ENCODE results near the gene STRA6. TPM values are rescaled to one million over a fixed set of nuclear protein-coding genes. Genes with fewer than 3 reads are reported as not detected.

The STRA6 gene
- total RNA-seq, 1 experiment from 2014 or later = 0.84 TPM

GRCh38 chr15:74159773-74160172 is 42.8 kb downstream of the STRA6 start:
- H3K9me3 ChIP-seq (ENCODE audit: low read depth, low read length, poor library complexity, severe bottlenecking) = no peaks in the 10 kb centered on the region
- TF ChIP-seq CTCF (conservative IDR thresholded peaks at IDR 0.05; ENCODE audit: low read depth, low read length) (no peak), EZH2 (IDR thresholded peaks at IDR 0.05; ENCODE audit: borderline replicate concordance, low read depth, low read length, poor library complexity, severe bottlenecking) (no peak)
- H3K27me3 ChIP-seq (replicated peaks; ENCODE audit: insufficient read depth, low read depth, low read length, poor library complexity) = no peaks in the 10 kb centered on the region
- ChIA-PET POLR2A (ENCODE audit: low non-redundant PET) (no interaction called here), CTCF (no interaction called here)
- no peak overlapping the region for H3K4me3 ChIP-seq (ENCODE audit: low read depth, low read length, poor library complexity, severe bottlenecking)
- intact Hi-C loops (cut with micrococcal nuclease; ENCODE audit: unreplicated experiment) = no loop called here
- H3K27ac ChIP-seq (ENCODE audit: low read depth, low read length, poor library complexity, severe bottlenecking) = no peak overlapping the region
- no TSS peak for BruUV-seq (replicated peaks)
- no peak for DNase-seq (ENCODE audit: low spot score)
- no peaks in the 10 kb centered on the region for H3K36me3 ChIP-seq (ENCODE audit: insufficient read depth, low read length, poor library complexity, severe bottlenecking)
- no peaks in the 10 kb centered on the region for H3K4me1 ChIP-seq (ENCODE audit: insufficient read depth, low read length, poor library complexity, severe bottlenecking)

- H3K4me3 ChIP-seq (ENCODE audit: low read depth, low read length, poor library complexity, severe bottlenecking) = no peak overlapping the region
- no peaks in the 10 kb centered on the region for H3K36me3 ChIP-seq (ENCODE audit: insufficient read depth, low read length, poor library complexity, severe bottlenecking)
- H3K9me3 ChIP-seq (ENCODE audit: low read depth, low read length, poor library complexity, severe bottlenecking) = no peaks in the 10 kb centered on the region
- intact Hi-C loops (cut with micrococcal nuclease; ENCODE audit: unreplicated experiment) = no loop called here
- no TSS peak for BruUV-seq (replicated peaks)
- no peak for DNase-seq (ENCODE audit: low spot score)
- TF ChIP-seq CTCF (conservative IDR thresholded peaks at IDR 0.05; ENCODE audit: low read depth, low read length) (no peak), EZH2 (IDR thresholded peaks at IDR 0.05; ENCODE audit: borderline replicate concordance, low read depth, low read length, poor library complexity, severe bottlenecking) (no peak)
- H3K4me1 ChIP-seq (ENCODE audit: insufficient read depth, low read length, poor library complexity, severe bottlenecking) = no peaks in the 10 kb centered on the region
- H3K27ac ChIP-seq (ENCODE audit: low read depth, low read length, poor library complexity, severe bottlenecking) = no peak overlapping the region
- POLR2A ChIA-PET (ENCODE audit: low non-redundant PET) = no interaction called here
- no peaks in the 10 kb centered on the region for H3K27me3 ChIP-seq (replicated peaks; ENCODE audit: insufficient read depth, low read depth, low read length, poor library complexity)
- CTCF ChIA-PET = interaction anchor here (0.6 kb wide), 1 partner anchor 33 kb away, joined by 7 read pairs; no protein-coding TSS in a partner anchor
These were observed 43.5 kb downstream of the STRA6 start for GRCh38 chr15:74158855-74159650.

GRCh38 chr15:74157868-74158827 is 44.4 kb downstream of the STRA6 start:
- DNase-seq (ENCODE audit: low spot score) = no peak
- no peak overlapping the region for H3K4me3 ChIP-seq (ENCODE audit: low read depth, low read length, poor library complexity, severe bottlenecking)
- no peaks in the 10 kb centered on the region for H3K9me3 ChIP-seq (ENCODE audit: low read depth, low read length, poor library complexity, severe bottlenecking)
- ChIA-PET POLR2A (ENCODE audit: low non-redundant PET) (no interaction called here), CTCF (no interaction called here)
- H3K36me3 ChIP-seq (ENCODE audit: insufficient read depth, low read length, poor library complexity, severe bottlenecking) = no peaks in the 10 kb centered on the region
- no TSS peak for BruUV-seq (replicated peaks)
- no peak overlapping the region for H3K27ac ChIP-seq (ENCODE audit: low read depth, low read length, poor library complexity, severe bottlenecking)
- H3K27me3 ChIP-seq (replicated peaks; ENCODE audit: insufficient read depth, low read depth, low read length, poor library complexity) = no peaks in the 10 kb centered on the region
- H3K4me1 ChIP-seq (ENCODE audit: insufficient read depth, low read length, poor library complexity, severe bottlenecking) = no peaks in the 10 kb centered on the region
- intact Hi-C loops (cut with micrococcal nuclease; ENCODE audit: unreplicated experiment) = no loop called here
- TF ChIP-seq CTCF (conservative IDR thresholded peaks at IDR 0.05; ENCODE audit: low read depth, low read length) (no peak), EZH2 (IDR thresholded peaks at IDR 0.05; ENCODE audit: borderline replicate concordance, low read depth, low read length, poor library complexity, severe bottlenecking) (no peak)
